ENCODE measurements around the gene CDH18. TPM values are rescaled to one million over a fixed set of nuclear protein-coding genes. Genes with fewer than 3 reads are reported as not detected.

CDH18 gene
- total and polyA plus RNA-seq, 2 of the 13 experiments (the other 11 are each of a cell fraction or from before 2014, with no cell fraction given): not detected

GRCh38 chr5:19532936-19533335 lies 455.1 kb downstream of the CDH18 start (continued):
- no peak for TF ChIP-seq SRSF9 (IDR thresholded peaks at IDR 0.05; ENCODE audit: borderline replicate concordance, insufficient read depth, low read depth, low read length, poor library complexity, severe bottlenecking)
- TF ChIP-seq PHF5A (CRISPR knock-in tag; IDR thresholded peaks at IDR 0.05; ENCODE audit: low read depth, unreplicated experiment): no peak
- no peak for TF ChIP-seq SALL1 (CRISPR knock-in tag; IDR thresholded peaks at IDR 0.05)
- TF ChIP-seq, protein P1, sequence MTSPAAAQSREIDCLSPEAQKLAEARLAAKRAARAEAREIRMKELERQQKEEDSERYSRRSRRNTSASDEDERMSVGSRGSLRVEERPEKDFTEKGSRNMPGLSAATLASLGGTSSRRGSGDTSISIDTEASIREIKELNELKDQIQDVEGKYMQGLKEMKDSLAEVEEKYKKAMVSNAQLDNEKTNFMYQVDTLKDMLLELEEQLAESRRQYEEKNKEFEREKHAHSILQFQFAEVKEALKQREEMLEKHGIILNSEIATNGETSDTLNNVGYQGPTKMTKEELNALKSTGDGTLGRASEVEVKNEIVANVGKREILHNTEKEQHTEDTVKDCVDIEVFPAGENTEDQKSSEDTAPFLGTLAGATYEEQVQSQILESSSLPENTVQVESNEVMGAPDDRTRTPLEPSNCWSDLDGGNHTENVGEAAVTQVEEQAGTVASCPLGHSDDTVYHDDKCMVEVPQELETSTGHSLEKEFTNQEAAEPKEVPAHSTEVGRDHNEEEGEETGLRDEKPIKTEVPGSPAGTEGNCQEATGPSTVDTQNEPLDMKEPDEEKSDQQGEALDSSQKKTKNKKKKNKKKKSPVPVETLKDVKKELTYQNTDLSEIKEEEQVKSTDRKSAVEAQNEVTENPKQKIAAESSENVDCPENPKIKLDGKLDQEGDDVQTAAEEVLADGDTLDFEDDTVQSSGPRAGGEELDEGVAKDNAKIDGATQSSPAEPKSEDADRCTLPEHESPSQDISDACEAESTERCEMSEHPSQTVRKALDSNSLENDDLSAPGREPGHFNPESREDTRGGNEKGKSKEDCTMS (CRISPR knock-in tag; conservative IDR thresholded peaks at IDR 0.05): no peak
- TF ChIP-seq, protein P2, sequence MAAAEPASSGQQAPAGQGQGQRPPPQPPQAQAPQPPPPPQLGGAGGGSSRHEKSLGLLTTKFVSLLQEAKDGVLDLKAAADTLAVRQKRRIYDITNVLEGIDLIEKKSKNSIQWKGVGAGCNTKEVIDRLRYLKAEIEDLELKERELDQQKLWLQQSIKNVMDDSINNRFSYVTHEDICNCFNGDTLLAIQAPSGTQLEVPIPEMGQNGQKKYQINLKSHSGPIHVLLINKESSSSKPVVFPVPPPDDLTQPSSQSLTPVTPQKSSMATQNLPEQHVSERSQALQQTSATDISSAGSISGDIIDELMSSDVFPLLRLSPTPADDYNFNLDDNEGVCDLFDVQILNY (CRISPR knock-in tag; conservative IDR thresholded peaks at IDR 0.05): no peak
- TF ChIP-seq, protein P3, sequence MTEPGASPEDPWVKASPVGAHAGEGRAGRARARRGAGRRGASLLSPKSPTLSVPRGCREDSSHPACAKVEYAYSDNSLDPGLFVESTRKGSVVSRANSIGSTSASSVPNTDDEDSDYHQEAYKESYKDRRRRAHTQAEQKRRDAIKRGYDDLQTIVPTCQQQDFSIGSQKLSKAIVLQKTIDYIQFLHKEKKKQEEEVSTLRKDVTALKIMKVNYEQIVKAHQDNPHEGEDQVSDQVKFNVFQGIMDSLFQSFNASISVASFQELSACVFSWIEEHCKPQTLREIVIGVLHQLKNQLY (CRISPR knock-in tag; IDR thresholded peaks at IDR 0.05): no peak
- no peak for TF ChIP-seq ZNF431 (CRISPR knock-in tag; IDR thresholded peaks at IDR 0.05; ENCODE audit: borderline replicate concordance, low read depth)
- no peak for TF ChIP-seq ZNF781 (CRISPR knock-in tag; IDR thresholded peaks at IDR 0.05; ENCODE audit: borderline replicate concordance, not compliant biosample characterization)
- TF ChIP-seq ELF4 (CRISPR knock-in tag; IDR thresholded peaks at IDR 0.05; ENCODE audit: borderline replicate concordance): no peak
- TF ChIP-seq DPF2 (CRISPR knock-in tag; IDR thresholded peaks at IDR 0.05; ENCODE audit: borderline replicate concordance, low read depth): no peak
- no peak for TF ChIP-seq PLSCR1 (CRISPR knock-in tag; IDR thresholded peaks at IDR 0.05; ENCODE audit: borderline replicate concordance)
